HCT116 (cell line): ENCODE data around the gene EPHA6.

Source experiments
- CEBPB ChIP-seq: IDR thresholded peaks from 2 replicates; pipeline ENCODE4 v1.6.1; 2012; ENCODE audit warnings: low read depth
- SP1 ChIP-seq: IDR thresholded peaks from 2 replicates; pipeline ENCODE4 v1.6.1; 2012; ENCODE audit warnings: low read depth
- ZFX ChIP-seq: fragments of 450-650 bp; IDR thresholded peaks from 2 replicates; pipeline ENCODE4 v1.6.1; 2017
- TF ChIP-seq, protein P1 (sequence below), 3 experiments: fragments of 200-600 bp in 1 of 3; sonication (generic) in 1 of 3; IDR thresholded peaks in 2 of 3; conservative IDR thresholded peaks in 1 of 3; 2 replicates each; pipeline ENCODE4 v1.5.1; 2012 to 2017; ENCODE audit warnings: low read depth in 2 of 3, low read length in 2 of 3, antibody characterized with exemption in 1 of 3, borderline replicate concordance in 1 of 3, control low read depth in 1 of 3, mild to moderate bottlenecking in 1 of 3, mixed read lengths in 1 of 3, mixed run types in 1 of 3, moderate library complexity in 1 of 3; ENCODE audit not compliant: insufficient read depth in 1 of 3

DNA sequence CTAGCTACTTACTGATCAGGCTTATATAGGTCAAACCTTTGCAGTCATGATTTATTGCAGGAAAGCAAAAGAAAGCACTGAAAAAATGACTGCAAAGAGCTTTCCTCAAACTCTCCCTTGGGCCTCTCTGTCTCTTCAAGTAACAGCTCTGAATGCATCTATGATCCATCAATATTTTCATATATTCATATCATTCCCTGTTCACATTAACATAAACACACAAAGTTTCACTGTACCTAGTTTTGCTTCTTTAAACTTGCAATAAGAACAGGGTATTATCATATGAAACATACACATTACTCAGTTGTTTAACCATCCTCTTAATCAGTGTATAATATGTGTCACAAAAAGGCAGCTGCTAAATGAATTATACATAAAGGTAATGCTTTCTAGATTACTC lies 842.2 kb downstream of the EPHA6 start:
- TF ChIP-seq, protein P1, sequence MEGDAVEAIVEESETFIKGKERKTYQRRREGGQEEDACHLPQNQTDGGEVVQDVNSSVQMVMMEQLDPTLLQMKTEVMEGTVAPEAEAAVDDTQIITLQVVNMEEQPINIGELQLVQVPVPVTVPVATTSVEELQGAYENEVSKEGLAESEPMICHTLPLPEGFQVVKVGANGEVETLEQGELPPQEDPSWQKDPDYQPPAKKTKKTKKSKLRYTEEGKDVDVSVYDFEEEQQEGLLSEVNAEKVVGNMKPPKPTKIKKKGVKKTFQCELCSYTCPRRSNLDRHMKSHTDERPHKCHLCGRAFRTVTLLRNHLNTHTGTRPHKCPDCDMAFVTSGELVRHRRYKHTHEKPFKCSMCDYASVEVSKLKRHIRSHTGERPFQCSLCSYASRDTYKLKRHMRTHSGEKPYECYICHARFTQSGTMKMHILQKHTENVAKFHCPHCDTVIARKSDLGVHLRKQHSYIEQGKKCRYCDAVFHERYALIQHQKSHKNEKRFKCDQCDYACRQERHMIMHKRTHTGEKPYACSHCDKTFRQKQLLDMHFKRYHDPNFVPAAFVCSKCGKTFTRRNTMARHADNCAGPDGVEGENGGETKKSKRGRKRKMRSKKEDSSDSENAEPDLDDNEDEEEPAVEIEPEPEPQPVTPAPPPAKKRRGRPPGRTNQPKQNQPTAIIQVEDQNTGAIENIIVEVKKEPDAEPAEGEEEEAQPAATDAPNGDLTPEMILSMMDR (IDR thresholded peaks at IDR 0.05 in 2 of 3, conservative IDR thresholded peaks at IDR 0.05 in 1 of 3; ENCODE audit: borderline replicate concordance in 1 of 3, insufficient read depth in 1 of 3, low read depth in 2 of 3, low read length in 2 of 3): no peak
- TF ChIP-seq SP1 (no peak), CEBPB (no peak), ZFX (no peak)
